ENCODE data around the gene MAP2K7. TPM values are rescaled to one million over a fixed set of nuclear protein-coding genes. Genes with fewer than 3 reads are reported as not detected.

The MAP2K7 gene
- total and polyA plus RNA-seq, 2 of the 4 experiments (the other 2 are of a cell fraction): 4.1 to 15.6 TPM

DNA sequence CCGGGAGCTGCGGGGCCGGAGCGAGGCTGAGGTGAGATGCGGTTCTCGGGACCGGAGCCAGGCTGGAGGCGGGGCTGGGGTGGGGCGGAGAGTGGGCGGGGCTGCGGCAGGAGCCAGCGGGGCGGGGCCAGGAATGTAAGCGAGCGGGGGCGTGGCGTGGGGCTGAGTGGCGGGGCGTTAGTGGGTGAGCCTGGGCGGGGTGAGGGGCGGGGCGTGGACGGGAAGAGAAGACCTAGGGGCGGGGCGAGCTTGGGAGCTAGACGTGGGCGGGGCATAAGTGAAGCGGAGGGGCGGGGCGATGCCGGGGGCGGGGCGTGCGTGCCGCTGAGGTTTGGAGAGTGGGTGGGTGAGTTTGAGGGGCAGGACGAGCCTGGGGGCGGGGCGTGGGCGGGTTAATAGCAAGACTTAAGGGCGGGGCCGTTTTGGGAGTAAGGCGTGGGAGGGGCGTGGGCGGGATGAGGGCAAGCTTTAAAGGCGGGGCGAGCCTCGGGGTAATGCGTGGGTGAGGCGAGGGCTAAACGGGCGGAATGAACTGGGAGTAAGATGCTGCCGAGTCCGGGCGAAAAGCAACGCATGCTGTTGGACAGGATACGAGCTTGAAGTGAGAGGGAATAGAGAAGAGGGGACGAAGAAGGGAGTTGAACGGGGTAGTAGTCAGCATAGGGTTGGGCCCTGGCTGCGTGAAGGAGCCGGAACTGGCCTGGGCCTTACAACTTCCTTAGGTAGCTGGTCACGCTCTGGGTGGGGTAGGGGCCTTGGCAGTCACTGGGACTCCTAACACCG, 17.0 kb downstream of the MAP2K7 start (continued):
- TF ChIP-seq, protein P1, sequence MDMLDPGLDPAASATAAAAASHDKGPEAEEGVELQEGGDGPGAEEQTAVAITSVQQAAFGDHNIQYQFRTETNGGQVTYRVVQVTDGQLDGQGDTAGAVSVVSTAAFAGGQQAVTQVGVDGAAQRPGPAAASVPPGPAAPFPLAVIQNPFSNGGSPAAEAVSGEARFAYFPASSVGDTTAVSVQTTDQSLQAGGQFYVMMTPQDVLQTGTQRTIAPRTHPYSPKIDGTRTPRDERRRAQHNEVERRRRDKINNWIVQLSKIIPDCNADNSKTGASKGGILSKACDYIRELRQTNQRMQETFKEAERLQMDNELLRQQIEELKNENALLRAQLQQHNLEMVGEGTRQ (IDR thresholded peaks at IDR 0.05; ENCODE audit: low read depth, low read length): no peak
- TF ChIP-seq BHLHE40 (IDR thresholded peaks at IDR 0.05; ENCODE audit: low read depth, low read length): no peak
